ENCODE results near the gene PCBD2.

GRCh38 chr5:135008981-135009735 is 104.2 kb downstream of the PCBD2 start:
- no peak for TF ChIP-seq CTCF (conservative IDR thresholded peaks at IDR 0.05)
- TF ChIP-seq ZFX (IDR thresholded peaks at IDR 0.05), result no peak
